OCI-LY7 (cell line): Measurements from ENCODE around the gene BICDL2. TPM values are rescaled to one million over a fixed set of nuclear protein-coding genes. Genes with fewer than 3 reads are reported as not detected.

Experiments
- BruUV-seq: library from RNA; stranded (reverse); fragments of 400-500 nt; replicated peaks from 2 replicates; lab custom pipeline; 2021; lab: Mats Ljungman, UMichigan
- CTCF ChIA-PET: fragments of 300-600 bp; sonication (Branson Sonifier 250); formaldehyde crosslinking; loops from one replicate; lab custom pipeline; 2022; ENCODE audit warnings: antibody characterized with exemption; ENCODE audit not compliant: unreplicated experiment; lab: Charles Lee
- POLR2A ChIA-PET: fragments of 300-600 bp; sonication (Branson Sonifier 250); formaldehyde crosslinking; loops from one replicate; lab custom pipeline; 2022; ENCODE audit warnings: antibody characterized with exemption; lab: Charles Lee
- DNase-seq: peaks from one replicate; pipeline ENCODE4 v3.0.0-alpha.2; 2015; ENCODE audit warnings: low spot score
- H2AFZ ChIP-seq: fragments of 200-600 bp; sonication (generic), shearing (Covaris generic); 2 replicates; pipeline ENCODE4 v1.6.1; 2014; ENCODE audit warnings: mild to moderate bottlenecking, antibody characterized with exemption, low read length, moderate library complexity
- H3K27ac ChIP-seq: fragments of 200-600 bp; sonication (generic); 2 replicates; pipeline ENCODE4 v1.5.1; 2014; ENCODE audit warnings: mixed run types, low read depth, mild to moderate bottlenecking, moderate library complexity, low read length, inconsistent platforms; ENCODE audit not compliant: poor library complexity, severe bottlenecking
- H3K36me3 ChIP-seq: fragments of 200-600 bp; sonication (generic); 2 replicates; pipeline ENCODE4 v1.6.1; 2014; ENCODE audit warnings: mild to moderate bottlenecking, antibody characterized with exemption, low read length, moderate library complexity, mixed read lengths; ENCODE audit not compliant: insufficient read depth
- H3K4me1 ChIP-seq: fragments of 200-600 bp; sonication (generic); 2 replicates; pipeline ENCODE4 v1.5.1; 2014; ENCODE audit warnings: mild to moderate bottlenecking, low read length; ENCODE audit not compliant: insufficient read depth, poor library complexity, severe bottlenecking
- H3K4me2 ChIP-seq: fragments of 200-600 bp; sonication (generic); 2 replicates; pipeline ENCODE4 v1.6.1; 2014; ENCODE audit warnings: mild to moderate bottlenecking, low read length
- H3K4me3 ChIP-seq: fragments of 200-600 bp; sonication (generic); 2 replicates; pipeline ENCODE4 v1.5.1; 2014; ENCODE audit warnings: mild to moderate bottlenecking, low read depth, low read length; ENCODE audit not compliant: poor library complexity, severe bottlenecking
- H3K79me2 ChIP-seq: fragments of 200-600 bp; sonication (generic); 2 replicates; pipeline ENCODE4 v1.6.1; 2016; ENCODE audit warnings: low read depth, mild to moderate bottlenecking, low read length, moderate library complexity, mixed read lengths; ENCODE audit not compliant: insufficient read depth
- H3K9me2 ChIP-seq: fragments of 200-600 bp; sonication (generic); 2 replicates; pipeline ENCODE4 v1.6.1; 2016; ENCODE audit warnings: mild to moderate bottlenecking, low read length, mixed read lengths; ENCODE audit not compliant: insufficient read depth
- H3K9me3 ChIP-seq: fragments of 200-600 bp; sonication (generic); 2 replicates; pipeline ENCODE4 v1.6.1; 2014; ENCODE audit warnings: mild to moderate bottlenecking, mixed run types, low read length, mixed read lengths
- H4K20me1 ChIP-seq: fragments of 200-600 bp; sonication (generic); 2 replicates; pipeline ENCODE4 v1.6.1; 2014; ENCODE audit warnings: mild to moderate bottlenecking, antibody characterized with exemption, low read length, moderate library complexity, mixed read lengths; ENCODE audit not compliant: insufficient read depth
- CTCF ChIP-seq: fragments of 200-600 bp; sonication (generic); conservative IDR thresholded peaks from 2 replicates; pipeline ENCODE4 v1.5.1; 2014; ENCODE audit warnings: mild to moderate bottlenecking, antibody characterized with exemption, low read length, moderate library complexity, mixed read lengths
- EZH2phosphoT487 ChIP-seq: fragments of 200-600 bp; sonication (generic); IDR thresholded peaks from 2 replicates; pipeline ENCODE4 v1.6.1; 2018; ENCODE audit warnings: low read depth, borderline replicate concordance, mild to moderate bottlenecking, mixed run types, antibody characterized with exemption, low read length, moderate library complexity, mixed read lengths
- intact Hi-C: fragments of 100-400 bp; cut with micrococcal nuclease; formaldehyde crosslinking; loops from one replicate; pipeline ENCODE4 v1.10.0; 2022; ENCODE audit not compliant: unreplicated experiment
- total RNA-seq, 2 experiments: library from RNA; depleted of rRNA in 1 of 2; stranded (reverse); fragments of >200 nt in 1 of 2; shearing (Covaris generic) in 1 of 2; gene quantifications; 2 replicates each; pipeline ENCODE4 v1.2.3, GENCODE V29; 2014 to 2022

The BICDL2 gene
- total RNA-seq, 2 experiments from 2014 or later = not detected

- intact Hi-C loops = no loop called here
- Histone ChIP-seq H3K36me3 (no peaks in the 10 kb centered on the region), H3K27ac (no peak overlapping the region), H3K4me3 (no peak overlapping the region), H3K9me3 (no peaks in the 10 kb centered on the region), H3K9me2 (no peaks in the 10 kb centered on the region), H2AFZ (no peak overlapping the region), H3K79me2 (no peaks in the 10 kb centered on the region), H3K4me1 (peaks cover 3% of the 10 kb centered on the region), H3K4me2 (no peak overlapping the region), H4K20me1 (no peaks in the 10 kb centered on the region)
- BruUV-seq = no TSS peak
- POLR2A ChIA-PET = no interaction called here
- no peak for TF ChIP-seq EZH2phosphoT487
- TF ChIP-seq CTCF = no peak
- no peak for DNase-seq
- CTCF ChIA-PET = no interaction called here
Observed at GRCh38 chr16:2999929-3000328, 36.8 kb downstream of the BICDL2 start.

GRCh38 chr16:2996298-2996697, 40.4 kb downstream of the BICDL2 start:
- BruUV-seq = no TSS peak
- TF ChIP-seq CTCF (no peak), EZH2phosphoT487 (no peak)

GRCh38 chr16:2992383-2993081, 44.2 kb downstream of the BICDL2 start:
- no peaks in the 10 kb centered on the region for H3K36me3 ChIP-seq
- no peaks in the 10 kb centered on the region for H3K9me2 ChIP-seq
- no peaks in the 10 kb centered on the region for H4K20me1 ChIP-seq
- intact Hi-C loops = no loop called here
- H2AFZ ChIP-seq = no peak overlapping the region
- CTCF ChIA-PET = no interaction called here
- H3K9me3 ChIP-seq = no peaks in the 10 kb centered on the region
- TF ChIP-seq CTCF (no peak), EZH2phosphoT487 (no peak)
- no peak overlapping the region for H3K4me3 ChIP-seq
- no peaks in the 10 kb centered on the region for H3K4me1 ChIP-seq
- POLR2A ChIA-PET = no interaction called here
- H3K4me2 ChIP-seq = no peak overlapping the region
- H3K27ac ChIP-seq = no peak overlapping the region
- H3K79me2 ChIP-seq = no peaks in the 10 kb centered on the region
- DNase-seq = no peak
- no TSS peak for BruUV-seq

More at GRCh38 chr16:2996298-2996697, 40.4 kb downstream of the BICDL2 start:
- H3K4me3 ChIP-seq = no peak overlapping the region
- DNase-seq = no peak
- no peak overlapping the region for H2AFZ ChIP-seq
- CTCF ChIA-PET = no interaction called here
- H3K9me2 ChIP-seq = no peaks in the 10 kb centered on the region
- H3K4me2 ChIP-seq = no peak overlapping the region
- POLR2A ChIA-PET = interaction anchor here (1.1 kb wide), 1 partner anchor 24 kb away, joined by 3 read pairs; no protein-coding TSS in a partner anchor
- intact Hi-C loops = no loop called here
- H3K27ac ChIP-seq = no peak overlapping the region
- H3K9me3 ChIP-seq = no peaks in the 10 kb centered on the region
- H3K79me2 ChIP-seq = no peaks in the 10 kb centered on the region
- no peaks in the 10 kb centered on the region for H3K36me3 ChIP-seq
- no peaks in the 10 kb centered on the region for H4K20me1 ChIP-seq
- H3K4me1 ChIP-seq = no peaks in the 10 kb centered on the region
